MM.1S (cell line): Measurements from ENCODE around the gene DNAJA2.

ENCODE experiments used
- DNase-seq: peaks from one replicate; pipeline ENCODE4 v3.0.0-alpha.2; 2015
- H2AFZ ChIP-seq: fragments of 300-600 bp; sonication (generic); 2 replicates; pipeline ENCODE4 v1.6.0; 2016; ENCODE audit warnings: antibody characterized with exemption, low read length
- H3F3A ChIP-seq: fragments of 300-600 bp; sonication (generic); 2 replicates; pipeline ENCODE4 v1.6.1; 2016; ENCODE audit warnings: mild to moderate bottlenecking, antibody characterized with exemption, low read length, moderate library complexity, mixed read lengths; ENCODE audit not compliant: insufficient read depth
- H3K27ac ChIP-seq: fragments of 300-600 bp; sonication (generic); 2 replicates; pipeline ENCODE4 v1.5.1; 2016; ENCODE audit warnings: mild to moderate bottlenecking, low read length
- H3K27me3 ChIP-seq: fragments of 300-600 bp; sonication (generic); replicated peaks from 2 replicates; pipeline ENCODE4 v1.6.0; 2016; ENCODE audit warnings: low read length; ENCODE audit not compliant: insufficient read depth
- H3K36me3 ChIP-seq: fragments of 300-600 bp; sonication (generic); replicated peaks from 2 replicates; pipeline ENCODE4 v1.6.1; 2016; ENCODE audit warnings: mild to moderate bottlenecking, low read length, mixed read lengths; ENCODE audit not compliant: insufficient read depth
- H3K4me1 ChIP-seq: fragments of 300-600 bp; sonication (generic); 2 replicates; pipeline ENCODE4 v1.6.1; 2016; ENCODE audit warnings: low read length, mixed read lengths
- H3K4me2 ChIP-seq: fragments of 300-600 bp; sonication (generic); 2 replicates; pipeline ENCODE4 v1.6.0; 2016; ENCODE audit warnings: low read depth, low read length
- H3K4me3 ChIP-seq: fragments of 300-600 bp; sonication (generic); 2 replicates; pipeline ENCODE4 v1.5.1; 2016; ENCODE audit warnings: low read length, mixed read lengths
- H3K79me2 ChIP-seq: fragments of 300-600 bp; sonication (generic); 2 replicates; pipeline ENCODE4 v1.6.1; 2016; ENCODE audit warnings: mixed run types, low read length, mixed read lengths
- H3K9ac ChIP-seq: fragments of 300-600 bp; sonication (generic); 2 replicates; pipeline ENCODE4 v1.6.1; 2016; ENCODE audit warnings: low read length, mixed read lengths
- H3K9me2 ChIP-seq: fragments of 300-600 bp; sonication (generic); replicated peaks from 2 replicates; pipeline ENCODE4 v1.6.1; 2016; ENCODE audit warnings: mild to moderate bottlenecking, low read length, mixed read lengths; ENCODE audit not compliant: insufficient read depth
- H3K9me3 ChIP-seq: fragments of 300-600 bp; sonication (generic); replicated peaks from 2 replicates; pipeline ENCODE4 v1.6.1; 2016; ENCODE audit warnings: mild to moderate bottlenecking, low read length, mixed read lengths; ENCODE audit not compliant: insufficient read depth
- H4K20me1 ChIP-seq: fragments of 300-600 bp; sonication (generic); 2 replicates; pipeline ENCODE4 v1.6.1; 2016; ENCODE audit warnings: mild to moderate bottlenecking, low read length, moderate library complexity, mixed read lengths; ENCODE audit not compliant: insufficient read depth
- EZH2 ChIP-seq: fragments of 300-600 bp; sonication (generic); optimal IDR thresholded peaks from 2 replicates; pipeline ENCODE3; 2017; ENCODE audit warnings: low read depth, mild to moderate bottlenecking, antibody characterized with exemption, low read length, mixed read lengths
- EZH2phosphoT487 ChIP-seq: fragments of 300-600 bp; sonication (generic); IDR thresholded peaks from 2 replicates; pipeline ENCODE4 v1.6.1; 2018; ENCODE audit warnings: antibody characterized with exemption, low read length
- TF ChIP-seq, protein P1 (sequence below): fragments of 300-600 bp; sonication (generic); IDR thresholded peaks from 2 replicates; pipeline ENCODE4 v1.5.1; 2016; ENCODE audit warnings: antibody characterized with exemption, low read length, mixed read lengths

Gene DNAJA2

DNA sequence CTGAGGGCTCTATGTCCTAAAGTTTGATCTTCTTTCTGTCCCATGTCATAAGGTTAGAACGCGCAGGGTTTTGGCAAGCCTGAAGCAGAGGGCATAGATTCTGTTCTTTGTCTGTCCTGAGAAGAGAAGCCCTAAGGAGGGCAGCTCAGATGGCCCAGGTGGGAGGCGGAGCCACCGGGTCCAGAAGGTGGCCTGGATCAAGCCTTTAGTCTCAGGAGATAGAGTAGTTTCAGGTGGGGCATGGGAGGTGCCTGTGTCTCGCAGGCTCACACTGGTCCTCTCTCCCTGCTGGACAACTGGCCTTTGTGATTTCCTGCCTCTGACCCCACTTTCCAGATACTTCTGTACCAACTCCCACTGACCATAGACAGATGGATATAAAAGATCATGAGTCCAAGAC, 44.2 kb upstream of the DNAJA2 start:
- Histone ChIP-seq H3K4me1 (0 out of 2 replicates have a peak, but pooled peaks cover 3% of the 10 kb centered on the region), H3K27ac (no peak overlapping the region), H2AFZ (no peak overlapping the region), H3K9ac (no peak overlapping the region), H3K9me3 (no peaks in the 10 kb centered on the region), H3F3A (no peaks in the 10 kb centered on the region), H3K4me2 (no peak overlapping the region), H3K9me2 (no peaks in the 10 kb centered on the region), H3K36me3 (no peaks in the 10 kb centered on the region), H3K79me2 (no peaks in the 10 kb centered on the region), H4K20me1 (no peaks in the 10 kb centered on the region), H3K27me3 (no peaks in the 10 kb centered on the region), H3K4me3 (no peak overlapping the region)
- no peak for DNase-seq
- TF ChIP-seq, protein P1, sequence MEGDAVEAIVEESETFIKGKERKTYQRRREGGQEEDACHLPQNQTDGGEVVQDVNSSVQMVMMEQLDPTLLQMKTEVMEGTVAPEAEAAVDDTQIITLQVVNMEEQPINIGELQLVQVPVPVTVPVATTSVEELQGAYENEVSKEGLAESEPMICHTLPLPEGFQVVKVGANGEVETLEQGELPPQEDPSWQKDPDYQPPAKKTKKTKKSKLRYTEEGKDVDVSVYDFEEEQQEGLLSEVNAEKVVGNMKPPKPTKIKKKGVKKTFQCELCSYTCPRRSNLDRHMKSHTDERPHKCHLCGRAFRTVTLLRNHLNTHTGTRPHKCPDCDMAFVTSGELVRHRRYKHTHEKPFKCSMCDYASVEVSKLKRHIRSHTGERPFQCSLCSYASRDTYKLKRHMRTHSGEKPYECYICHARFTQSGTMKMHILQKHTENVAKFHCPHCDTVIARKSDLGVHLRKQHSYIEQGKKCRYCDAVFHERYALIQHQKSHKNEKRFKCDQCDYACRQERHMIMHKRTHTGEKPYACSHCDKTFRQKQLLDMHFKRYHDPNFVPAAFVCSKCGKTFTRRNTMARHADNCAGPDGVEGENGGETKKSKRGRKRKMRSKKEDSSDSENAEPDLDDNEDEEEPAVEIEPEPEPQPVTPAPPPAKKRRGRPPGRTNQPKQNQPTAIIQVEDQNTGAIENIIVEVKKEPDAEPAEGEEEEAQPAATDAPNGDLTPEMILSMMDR = no peak
- TF ChIP-seq EZH2 = no peak
- no peak for TF ChIP-seq EZH2phosphoT487

GRCh38 chr16:47016700-47017133, 43.2 kb upstream of the DNAJA2 start:
- Histone ChIP-seq H3K79me2 (no peaks in the 10 kb centered on the region), H3F3A (no peaks in the 10 kb centered on the region), H3K4me3 (no peak overlapping the region), H3K9me3 (no peaks in the 10 kb centered on the region), H3K27me3 (no peaks in the 10 kb centered on the region), H3K4me1 (0 out of 2 replicates have a peak, but pooled peaks cover 3% of the 10 kb centered on the region), H3K9me2 (no peaks in the 10 kb centered on the region), H3K27ac (no peak overlapping the region), H4K20me1 (no peaks in the 10 kb centered on the region), H3K36me3 (no peaks in the 10 kb centered on the region), H3K4me2 (no peak overlapping the region), H2AFZ (no peak overlapping the region), H3K9ac (no peak overlapping the region)
- TF ChIP-seq, protein P1 = no peak
- TF ChIP-seq EZH2 = no peak
- TF ChIP-seq EZH2phosphoT487 = no peak
- no peak for DNase-seq

- Histone ChIP-seq H3K36me3 (no peaks in the 10 kb centered on the region), H3K4me3 (no peak overlapping the region), H3K9ac (no peak overlapping the region), H2AFZ (no peak overlapping the region), H3K4me1 (0 out of 2 replicates have a peak, but pooled peaks cover 3% of the 10 kb centered on the region), H3K27me3 (no peaks in the 10 kb centered on the region), H4K20me1 (no peaks in the 10 kb centered on the region), H3K9me2 (no peaks in the 10 kb centered on the region), H3K79me2 (no peaks in the 10 kb centered on the region), H3F3A (no peaks in the 10 kb centered on the region), H3K27ac (no peak overlapping the region), H3K9me3 (no peaks in the 10 kb centered on the region), H3K4me2 (no peak overlapping the region)
- no peak for DNase-seq
- TF ChIP-seq EZH2 (no peak), EZH2phosphoT487 (no peak)
- TF ChIP-seq, protein P1 = no peak
Observed at GRCh38 chr16:47013910-47014309, 40.4 kb upstream of the DNAJA2 start.
